GM19238 (cell line): ENCODE measurements around the gene INPP5D.
"Not testable (repeated sequence)": the region's sequence is repeated elsewhere in the genome, so short reads cannot be mapped to it uniquely, and the experiment has no call there.

Experiments used
- DNase-seq: peaks from one replicate; pipeline ENCODE4 v3.0.0; 2011; ENCODE audit warnings: low spot score; ENCODE audit not compliant: insufficient read length

Gene INPP5D

DNA sequence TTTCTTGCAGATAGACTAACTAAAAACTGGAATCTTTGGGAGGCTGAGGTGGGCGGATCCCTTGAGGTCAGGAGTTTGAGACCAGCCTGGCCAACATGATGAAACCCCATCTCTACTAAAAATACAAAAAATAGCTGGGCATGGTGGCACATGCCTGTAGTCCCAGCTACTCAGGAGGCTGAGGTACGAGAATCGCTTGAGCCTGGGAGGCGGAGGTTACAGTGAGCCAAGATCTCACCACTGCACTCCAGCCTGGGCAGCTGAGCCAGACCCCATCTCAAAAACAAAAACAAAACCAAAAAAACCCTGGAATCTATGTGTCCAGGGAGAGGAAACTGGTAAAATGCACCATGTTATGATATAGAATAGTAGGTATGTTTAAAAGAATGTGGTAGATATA, 7.6 kb upstream of the INPP5D start:
- DNase-seq: not testable (repeated sequence)

DNA sequence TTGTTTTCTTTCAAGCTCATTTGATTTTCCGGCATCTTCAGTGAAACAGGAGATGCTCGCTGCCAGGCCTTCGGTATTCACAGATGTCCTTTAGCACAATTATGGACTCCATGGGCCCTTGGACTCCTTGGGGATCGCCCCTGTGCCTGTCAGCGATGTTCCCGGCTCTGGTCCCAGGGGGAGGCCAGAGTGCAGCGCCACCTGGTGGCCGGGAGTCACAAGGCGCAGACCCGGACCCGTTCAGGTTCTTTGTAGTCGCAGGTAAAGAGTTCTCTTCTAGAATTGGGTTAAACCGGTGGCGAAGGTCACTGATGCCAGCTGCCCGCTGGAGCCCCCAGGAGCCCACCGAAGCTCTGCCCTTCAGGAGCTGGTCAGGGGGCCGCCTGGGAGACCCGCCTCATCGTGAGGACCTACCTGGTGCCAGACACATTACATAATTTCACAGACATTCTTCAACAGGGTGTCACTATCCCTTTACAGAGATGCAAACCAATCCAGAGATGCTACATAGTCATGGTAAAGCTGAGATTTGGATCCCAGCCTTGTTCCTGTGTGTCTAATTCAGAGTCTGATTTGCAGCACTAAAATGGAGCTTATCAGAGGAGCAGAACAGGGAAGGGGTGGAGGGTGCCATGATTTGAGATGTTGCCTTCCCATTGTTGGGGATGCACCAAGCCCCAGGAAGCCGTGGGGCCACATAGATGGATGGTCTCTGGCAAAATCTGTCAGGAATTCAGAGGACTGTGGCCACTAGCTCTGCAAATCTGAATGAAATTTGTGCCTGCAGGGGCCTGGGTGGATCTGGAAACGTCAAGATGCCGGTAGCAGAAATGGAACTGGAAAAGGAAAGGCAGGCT, 6.0 kb upstream of the INPP5D start:
- peak; percentile 89 for DNase-seq

GRCh38 chr2:233055362-233055761, 4.8 kb upstream of the INPP5D start:
- no peak for DNase-seq

DNA sequence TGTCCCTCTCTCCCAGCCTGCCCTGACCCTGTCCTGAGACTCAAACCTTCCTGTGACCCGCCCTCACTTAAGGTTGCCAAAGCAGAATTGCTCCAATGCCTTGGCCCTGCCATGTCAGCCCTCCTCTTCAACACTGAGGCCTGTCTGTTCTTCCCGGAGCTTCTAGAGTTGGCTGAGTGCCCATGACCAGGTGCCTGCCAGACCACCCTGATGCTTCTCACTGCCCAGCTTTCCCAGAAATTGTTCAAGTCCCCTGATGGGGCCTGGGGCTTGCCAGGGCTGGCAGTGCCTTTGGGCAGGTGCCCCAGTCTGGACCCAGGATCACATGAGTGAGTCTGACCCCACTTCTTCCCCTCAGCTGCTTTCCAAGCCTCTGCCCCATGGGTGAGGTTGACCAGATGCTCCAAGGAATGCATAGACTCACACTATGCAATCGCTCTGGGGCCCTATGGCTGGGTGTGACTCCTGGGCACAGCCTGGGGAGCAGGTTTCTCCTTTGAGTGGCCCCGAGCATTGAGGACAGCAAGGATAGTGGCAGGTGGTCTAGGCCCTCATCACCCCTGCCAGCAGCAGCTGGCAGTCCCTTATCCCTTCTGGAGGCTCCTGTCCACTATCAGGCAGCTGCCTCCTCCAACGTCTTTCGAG, 3.1 kb upstream of the INPP5D start:
- DNase-seq: no peak

GRCh38 chr2:233058717-233059546, 1.2 kb upstream of the INPP5D start:
- no peak for DNase-seq

DNA sequence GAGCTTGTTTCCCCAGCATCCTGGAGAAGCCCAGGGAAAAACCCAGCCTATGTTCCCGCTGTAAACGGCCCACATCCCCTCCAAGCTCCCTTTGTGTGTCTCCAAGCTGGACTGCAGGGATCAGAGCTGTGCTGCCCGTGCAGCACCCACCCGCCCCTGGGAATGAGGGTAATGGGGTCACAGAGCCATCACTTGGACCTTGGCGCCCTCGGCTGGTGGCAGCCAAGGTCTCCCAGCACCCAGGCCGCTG, 670 bp upstream of the INPP5D start:
- DNase-seq: no peak

GRCh38 chr2:233060501-233060979, 398 bp downstream of the INPP5D start:
- DNase-seq: no peak

DNA sequence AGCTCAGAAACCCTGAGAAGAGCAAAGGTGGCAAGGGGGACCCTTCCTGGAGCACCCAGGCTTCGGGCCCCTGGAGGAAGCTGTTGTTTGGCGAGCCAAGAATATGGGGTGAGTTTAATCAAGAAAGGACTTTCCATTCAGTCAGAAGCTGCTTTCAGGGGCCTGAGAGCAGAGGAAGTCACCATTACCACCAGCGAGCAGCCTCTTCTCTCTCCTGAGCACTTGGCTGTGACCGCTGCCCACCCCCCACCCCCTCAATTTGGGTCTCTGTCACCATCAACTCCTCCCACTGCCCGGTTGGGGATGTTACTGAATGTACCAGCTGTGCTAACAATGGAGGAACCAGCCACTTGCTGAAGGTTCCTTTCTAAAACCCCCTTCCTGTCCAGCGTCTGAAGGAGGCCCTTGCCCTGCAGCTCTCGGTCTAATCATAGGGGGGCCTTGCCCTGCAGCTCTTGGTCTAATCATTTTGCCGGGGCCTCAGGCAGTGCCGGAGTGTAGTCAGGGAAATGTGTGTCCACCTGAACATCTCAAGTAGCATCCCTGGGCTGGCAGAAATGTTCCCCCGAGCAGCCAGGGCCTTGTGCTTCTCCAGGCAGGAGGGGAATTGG, 943 bp downstream of the INPP5D start:
- no peak for DNase-seq

GRCh38 chr2:233061591-233062450, 1.7 kb downstream of the INPP5D start:
- DNase-seq: no peak

DNA sequence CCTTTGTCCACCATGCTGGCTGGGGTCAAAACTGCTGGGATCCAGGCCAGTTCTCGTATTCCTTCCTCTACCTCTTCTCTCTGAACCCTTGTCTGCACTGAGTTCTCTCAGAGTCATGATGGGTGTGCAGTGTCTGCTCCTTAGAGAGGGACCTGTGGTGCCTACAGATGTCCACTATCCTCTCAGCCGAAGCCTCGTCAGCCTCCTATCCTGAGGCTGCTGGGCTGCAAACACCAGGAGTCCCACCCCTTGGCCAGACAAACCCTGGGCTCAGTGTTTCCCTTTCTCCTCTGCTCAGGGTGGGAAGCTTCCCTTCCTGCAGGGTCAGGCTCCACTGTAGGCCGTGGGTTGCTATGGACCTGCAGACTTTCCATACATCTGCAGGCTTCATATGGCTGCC, 2.3 kb downstream of the INPP5D start:
- DNase-seq: no peak

DNA sequence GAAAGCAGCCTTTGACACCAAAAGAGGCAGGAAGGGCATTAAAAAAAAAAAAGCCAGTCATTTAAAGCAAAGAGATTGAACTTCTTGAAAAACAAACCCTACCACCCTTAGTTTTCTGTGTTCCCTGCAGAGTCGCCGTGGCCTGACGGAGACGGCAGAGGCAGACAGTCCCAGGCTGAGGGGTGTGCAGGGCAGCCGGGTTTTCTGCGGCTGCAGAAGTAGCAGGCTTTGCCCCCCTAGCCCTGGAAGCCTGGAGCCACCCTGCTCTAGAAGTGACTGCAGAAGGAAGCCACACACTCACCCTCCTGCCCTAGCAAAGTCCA, 2.8 kb downstream of the INPP5D start:
- DNase-seq: no peak

- DNase-seq: peak; percentile 56
Observed at GRCh38 chr2:233063269-233063975, 3.3 kb downstream of the INPP5D start.

DNA sequence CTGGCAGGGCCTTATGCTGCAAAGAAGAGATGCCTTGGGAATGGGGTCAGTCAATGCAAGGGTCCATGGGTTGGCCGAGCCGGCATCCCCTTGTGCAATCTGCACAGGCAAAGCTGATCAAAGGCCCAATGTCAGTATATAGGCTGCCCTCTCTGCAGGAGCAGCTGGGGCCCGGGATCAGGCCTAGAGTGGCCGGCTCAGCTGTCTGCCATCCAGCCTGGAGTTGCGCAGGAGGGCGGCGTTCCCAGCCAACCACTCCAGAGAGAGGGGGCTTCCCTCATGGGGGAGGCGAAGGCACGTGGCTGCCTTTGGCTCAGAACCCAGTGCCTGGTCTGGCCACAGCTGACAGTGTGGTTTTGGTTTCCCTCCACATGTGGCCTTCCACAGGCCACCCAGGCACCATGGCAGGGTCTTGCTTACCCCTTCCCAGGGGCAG, 3.9 kb downstream of the INPP5D start:
- DNase-seq: no peak

DNA sequence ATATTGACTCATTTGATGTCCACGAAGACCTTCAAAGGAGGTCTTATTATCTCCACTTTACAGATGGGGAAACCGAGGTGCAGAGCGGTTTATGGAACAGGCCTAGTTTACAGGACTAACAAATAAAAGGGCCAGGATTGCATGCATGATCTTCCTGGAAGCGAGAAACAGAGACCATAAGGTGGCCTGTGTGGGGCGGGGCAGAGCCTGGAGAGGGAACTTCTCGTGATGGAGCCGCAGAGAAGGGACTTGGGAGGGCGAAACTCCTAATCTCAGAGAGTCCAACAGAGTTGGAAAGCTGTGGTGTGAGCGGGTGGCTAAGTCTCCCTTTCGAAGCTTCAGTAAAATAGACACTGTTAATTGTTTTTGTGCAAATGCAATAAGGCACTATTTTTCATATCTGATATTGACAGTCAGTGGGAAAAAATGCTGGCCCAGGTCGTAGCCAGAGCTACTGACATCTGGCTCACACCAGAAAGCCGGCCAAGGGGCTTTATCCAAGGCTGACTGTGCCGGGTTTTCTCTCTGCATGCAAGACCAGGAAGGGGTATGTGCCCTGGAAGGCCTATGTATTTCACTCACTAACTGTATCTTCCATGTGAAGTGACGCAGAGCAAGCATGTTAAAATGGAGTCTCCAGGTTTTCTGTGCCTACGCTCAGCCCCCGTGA, 4.5 kb downstream of the INPP5D start:
- DNase-seq: no peak

GRCh38 chr2:233065200-233065589, 5.1 kb downstream of the INPP5D start:
- not testable (repeated sequence) for DNase-seq

DNA sequence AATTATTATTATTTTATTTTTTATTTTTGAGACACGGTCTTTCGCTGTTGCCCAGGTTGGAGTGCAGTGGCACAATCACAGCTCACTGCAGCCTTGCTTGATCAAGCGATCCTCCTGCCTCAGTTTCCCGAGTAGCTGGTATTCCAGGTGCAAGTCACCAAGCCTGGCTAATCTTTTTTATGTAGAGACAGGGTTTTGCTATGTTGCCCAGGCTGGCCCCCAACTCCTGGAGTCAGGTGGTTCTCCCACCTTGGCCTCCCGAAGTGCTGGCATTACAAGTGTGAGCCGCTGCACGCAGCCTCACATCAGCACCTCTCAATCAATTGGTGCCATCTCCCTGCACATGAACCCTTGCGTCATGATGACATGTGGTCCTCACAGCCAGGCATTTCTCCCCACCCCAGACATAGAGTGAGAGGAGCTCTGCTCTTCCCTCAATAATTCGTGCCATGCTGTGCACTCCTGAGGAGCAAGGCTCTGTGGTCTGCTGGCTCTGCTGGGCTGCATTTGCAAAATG, 5.9 kb downstream of the INPP5D start:
- DNase-seq: no peak

DNA sequence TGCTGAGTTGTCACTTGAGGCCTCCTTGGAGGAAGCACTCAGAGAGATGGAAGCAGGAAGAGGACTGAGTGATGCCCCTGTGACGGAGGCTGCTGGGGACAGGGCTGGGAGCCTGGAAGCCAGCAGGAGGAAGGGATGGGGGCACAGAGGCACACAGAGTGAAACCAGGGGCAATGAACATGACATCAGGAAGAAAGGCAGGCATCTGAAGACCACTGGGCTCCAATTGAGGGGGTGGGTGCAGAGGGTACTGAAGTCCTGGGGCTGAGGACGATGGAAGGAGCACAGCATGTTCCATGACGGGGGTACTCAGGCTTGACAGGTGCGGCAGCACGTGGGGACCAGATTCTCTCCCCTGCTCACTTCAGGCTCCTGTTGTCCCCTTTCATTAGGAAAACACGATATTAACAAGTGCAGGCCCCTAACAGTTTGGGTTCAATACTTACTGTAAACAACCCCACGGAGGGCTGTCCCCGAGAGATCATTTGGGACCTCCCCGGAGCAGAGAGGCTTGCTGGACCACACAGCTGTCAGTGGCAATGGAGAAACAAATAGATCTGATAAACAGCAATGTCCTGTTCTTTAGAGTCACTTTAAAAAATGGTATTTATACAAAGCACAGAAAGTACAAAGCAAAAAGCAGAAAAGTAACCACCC, 8.7 kb downstream of the INPP5D start:
- no peak for DNase-seq

DNA sequence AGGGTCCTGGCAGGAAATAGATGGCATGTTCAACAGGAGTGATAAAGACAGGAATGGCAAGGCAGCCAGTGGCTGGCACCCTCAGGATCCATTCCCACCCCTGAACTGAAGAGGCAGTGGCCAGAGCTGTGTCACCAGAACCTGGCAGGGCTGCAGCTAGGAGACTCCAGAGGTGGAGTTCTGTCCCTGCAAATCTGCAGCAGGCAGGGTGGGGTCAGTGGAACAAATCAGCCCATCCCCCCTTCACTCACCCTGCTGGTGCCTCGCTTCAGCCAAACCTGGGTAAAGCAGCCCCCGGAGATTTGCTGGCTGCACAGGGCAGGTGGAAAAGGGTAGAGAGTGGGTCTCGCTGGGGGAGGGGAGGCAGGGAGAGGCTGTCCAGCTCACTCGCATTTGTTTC, 12.7 kb downstream of the INPP5D start:
- DNase-seq: no peak

- DNase-seq: no peak
Observed at GRCh38 chr2:233074106-233074505, 14.0 kb downstream of the INPP5D start.
